Right lobe of liver (tissue), 4 donors: ENCODE measurements around the gene PHF1.

Experiments
- POLR2A ChIP-seq: fragments of 450-650 bp; IDR thresholded peaks from one replicate; pipeline ENCODE4 v1.6.1; 2017; ENCODE audit warnings: antibody characterized with exemption, mild to moderate bottlenecking
- TF ChIP-seq, protein P1 (sequence below), 4 donors: fragments of 200-600 bp in 3 of 4; fragments of 450-650 bp in 1 of 4; IDR thresholded peaks; one replicate each; pipeline versions ENCODE4 v1.5.1 to v1.8.0; 2016 to 2022; ENCODE audit warnings: antibody characterized with exemption in 4 of 4, mild to moderate bottlenecking in 2 of 4
- donor health status: DM: no; HTN: no; CAD: no.
- donor health status: DM: no; HTN: no; CAD: no.
- donor health status: DM: no; HTN: yes; CAD: no.

DNA sequence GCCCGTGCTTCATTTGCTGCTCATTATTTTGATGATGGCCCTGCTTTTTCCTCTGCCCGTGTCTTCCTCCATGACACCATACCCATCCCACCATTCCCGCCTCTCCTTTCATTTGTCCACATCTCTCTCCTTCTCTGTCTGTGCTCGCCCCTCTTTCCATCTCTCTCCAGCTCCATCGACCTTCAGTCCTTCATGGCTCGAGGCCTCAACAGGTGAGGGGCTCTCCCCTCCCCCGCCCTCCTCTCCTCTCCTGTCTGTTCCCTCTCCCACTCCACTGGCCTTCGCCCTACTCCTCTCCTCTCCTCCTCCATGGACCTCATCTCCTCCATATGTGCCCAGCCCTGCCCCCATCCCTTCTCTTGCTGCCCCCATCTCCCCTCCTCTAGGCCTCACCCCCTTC, 31.5 kb downstream of the PHF1 start:
- TF ChIP-seq, protein P1, sequence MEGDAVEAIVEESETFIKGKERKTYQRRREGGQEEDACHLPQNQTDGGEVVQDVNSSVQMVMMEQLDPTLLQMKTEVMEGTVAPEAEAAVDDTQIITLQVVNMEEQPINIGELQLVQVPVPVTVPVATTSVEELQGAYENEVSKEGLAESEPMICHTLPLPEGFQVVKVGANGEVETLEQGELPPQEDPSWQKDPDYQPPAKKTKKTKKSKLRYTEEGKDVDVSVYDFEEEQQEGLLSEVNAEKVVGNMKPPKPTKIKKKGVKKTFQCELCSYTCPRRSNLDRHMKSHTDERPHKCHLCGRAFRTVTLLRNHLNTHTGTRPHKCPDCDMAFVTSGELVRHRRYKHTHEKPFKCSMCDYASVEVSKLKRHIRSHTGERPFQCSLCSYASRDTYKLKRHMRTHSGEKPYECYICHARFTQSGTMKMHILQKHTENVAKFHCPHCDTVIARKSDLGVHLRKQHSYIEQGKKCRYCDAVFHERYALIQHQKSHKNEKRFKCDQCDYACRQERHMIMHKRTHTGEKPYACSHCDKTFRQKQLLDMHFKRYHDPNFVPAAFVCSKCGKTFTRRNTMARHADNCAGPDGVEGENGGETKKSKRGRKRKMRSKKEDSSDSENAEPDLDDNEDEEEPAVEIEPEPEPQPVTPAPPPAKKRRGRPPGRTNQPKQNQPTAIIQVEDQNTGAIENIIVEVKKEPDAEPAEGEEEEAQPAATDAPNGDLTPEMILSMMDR (IDR thresholded peaks at IDR 0.05) = no peak
- no peak for TF ChIP-seq POLR2A
